HTR-8/SVneo (cell line): ENCODE results near the gene OR2AP1.
"Not testable (repeated sequence)": the region's sequence is repeated elsewhere in the genome, so short reads cannot be mapped to it uniquely, and the experiment has no call there.

Experiments
- DNase-seq: peaks from one replicate; pipeline ENCODE4 v3.0.0; 2011; ENCODE audit warnings: low spot score, mixed read lengths; ENCODE audit not compliant: insufficient read length
- FAIRE-seq: peaks from 2 replicates; lab custom pipeline; 2011; peaks lifted over from hg19 to GRCh38; lab: Jason Lieb, UNC

Gene OR2AP1

GRCh38 chr12:55572168-55572567 lies at the start of gene OR2AP1:
Gene OR2AP1, plus strand, starts transcription at chr12:55572468. Its CDS starts 1,947 bp downstream, at chr12:55574415.
- no peak for FAIRE-seq
- DNase-seq = no peak

GRCh38 chr12:55548235-55548634 lies 24.0 kb upstream of the OR2AP1 start:
- not testable (repeated sequence) for DNase-seq, FAIRE-seq

DNA sequence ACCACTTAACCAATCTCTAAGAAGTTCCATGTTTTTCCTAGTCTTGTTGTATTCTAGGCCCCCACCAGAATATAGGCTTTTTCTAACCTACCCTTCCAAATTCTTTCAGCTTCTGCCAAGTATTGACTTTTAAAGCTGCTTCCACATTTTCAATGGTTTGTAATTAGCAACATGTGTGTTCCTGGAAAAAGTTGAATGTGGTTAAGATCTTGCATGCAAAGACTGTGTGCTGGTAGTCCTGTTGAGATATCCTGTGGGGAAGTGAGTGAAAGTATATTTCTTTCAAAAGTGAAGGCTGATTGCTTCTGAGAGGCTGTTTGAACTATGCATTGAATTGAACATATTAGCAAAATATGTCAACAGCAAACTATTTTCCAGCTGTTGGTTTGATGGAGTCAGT lies 23.5 kb upstream of the OR2AP1 start:
- FAIRE-seq (no peak), DNase-seq (no peak)

DNA sequence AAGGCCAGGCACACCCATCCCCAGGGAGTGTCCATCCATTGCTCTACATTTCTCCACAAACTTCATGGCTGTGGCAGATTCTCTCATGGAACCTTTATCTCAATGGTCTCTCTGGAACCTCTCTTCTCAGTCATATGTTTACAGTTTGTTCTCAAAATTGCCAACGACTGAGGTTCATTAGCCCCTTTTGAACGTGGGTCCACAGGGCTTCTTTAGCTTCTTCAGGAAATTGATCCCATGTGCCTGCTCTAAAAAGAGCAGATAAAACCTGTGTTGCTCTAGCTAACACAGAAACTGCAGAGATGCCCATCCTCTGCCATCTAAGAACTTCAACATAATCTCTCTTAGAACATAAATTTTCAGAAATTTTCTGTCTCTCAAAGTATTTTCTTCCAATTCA lies 23.0 kb upstream of the OR2AP1 start, which contains the start of gene OR6C4:
OR6C4 (plus strand) TSS at position 301 of the 400 bp plus-strand sequence. CDS start 1,625 bp downstream, outside the sequence.
- DNase-seq (no peak), FAIRE-seq (no peak)

GRCh38 chr12:55554296-55554695 lies 18.0 kb upstream of the OR2AP1 start:
- no peak for FAIRE-seq
- DNase-seq = no peak

DNA sequence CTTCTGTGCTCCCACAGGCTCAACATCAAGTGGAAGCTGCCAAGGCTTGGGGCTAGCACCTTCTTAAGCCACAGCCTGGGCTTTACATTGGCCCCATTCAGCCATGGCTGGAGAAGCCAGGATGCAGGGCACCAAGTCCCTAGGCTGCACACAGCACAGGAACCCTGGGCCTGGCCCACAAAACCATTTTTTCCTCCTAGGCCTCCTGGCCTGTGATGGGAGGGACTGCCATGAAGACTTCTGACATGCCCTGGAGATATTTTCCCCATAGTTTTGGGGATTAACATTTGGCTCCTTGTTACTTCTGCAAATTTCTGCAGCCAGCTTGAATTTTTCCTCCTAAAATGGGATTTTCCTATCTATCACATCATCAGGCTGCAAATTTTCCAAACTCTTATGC lies 2.2 kb upstream of the OR2AP1 start:
- not testable (repeated sequence) for FAIRE-seq, DNase-seq

- not testable (repeated sequence) for DNase-seq, FAIRE-seq
These were observed 1.6 kb upstream of the OR2AP1 start for GRCh38 chr12:55570689-55571088.

DNA sequence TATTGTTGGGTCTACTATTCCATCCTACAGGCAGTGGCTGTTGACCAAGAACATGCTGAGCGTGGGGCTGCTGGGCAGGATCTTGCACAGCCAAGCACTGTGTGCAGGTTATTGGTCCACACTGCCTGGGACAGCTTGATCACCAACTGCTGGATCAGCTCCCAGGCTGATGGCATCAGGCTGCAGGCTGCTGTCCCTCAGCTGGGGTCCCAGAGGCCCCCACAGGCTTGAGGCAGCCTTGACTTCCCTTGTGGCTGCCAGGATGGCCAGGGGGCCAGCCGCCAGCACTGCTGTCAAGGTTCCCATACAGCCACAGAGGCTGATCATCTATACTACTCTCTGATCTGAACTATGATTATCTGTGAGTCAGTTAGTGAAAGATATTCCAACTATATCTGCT lies 9.8 kb downstream of the OR2AP1 start:
- no peak for FAIRE-seq
- no peak for DNase-seq

DNA sequence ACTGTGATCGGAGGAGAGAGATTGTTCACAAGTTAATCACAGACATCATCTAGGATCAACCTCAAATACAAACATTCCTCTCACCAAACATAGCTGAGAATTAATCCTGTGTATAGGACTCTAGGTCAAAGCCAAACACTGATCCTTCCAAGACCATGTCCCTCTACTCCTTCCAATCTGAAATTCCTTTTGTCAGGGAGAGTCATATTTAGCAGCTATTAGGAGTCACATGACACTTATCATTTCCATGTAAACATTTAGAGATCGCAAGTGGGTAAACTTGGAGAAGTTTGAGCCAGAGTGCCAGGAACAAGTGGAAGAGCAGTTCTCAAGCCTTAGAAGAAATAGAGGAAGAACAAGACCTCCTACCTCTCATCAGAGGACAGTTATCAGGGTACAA lies 13.5 kb downstream of the OR2AP1 start:
- FAIRE-seq (no peak), DNase-seq (no peak)

DNA sequence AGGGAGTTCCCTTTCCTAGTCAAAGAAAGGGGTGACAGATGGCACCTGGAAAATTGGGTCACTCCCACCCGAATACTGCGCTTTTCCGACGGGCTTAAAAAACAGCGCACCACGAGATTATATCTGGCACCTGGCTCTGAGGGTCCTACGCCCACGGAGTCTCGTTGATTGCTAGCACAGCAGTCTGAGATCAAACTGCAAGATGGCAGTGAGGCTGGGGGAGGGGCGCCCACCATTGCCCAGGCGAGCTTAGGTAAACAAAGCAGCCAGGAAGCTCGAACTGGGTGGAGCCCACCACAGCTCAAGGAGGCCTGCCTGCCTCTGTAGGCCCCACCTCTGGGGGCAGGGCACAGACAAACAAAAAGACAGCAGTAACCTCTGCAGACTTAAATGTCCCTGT lies 17.9 kb downstream of the OR2AP1 start:
- FAIRE-seq, DNase-seq: not testable (repeated sequence)

GRCh38 chr12:55607821-55608594 lies 35.7 kb downstream of the OR2AP1 start:
- DNase-seq = no peak
- no peak for FAIRE-seq

GRCh38 chr12:55610598-55610997 lies 38.3 kb downstream of the OR2AP1 start:
- DNase-seq (no peak), FAIRE-seq (no peak)

GRCh38 chr12:55612646-55613045 lies 40.4 kb downstream of the OR2AP1 start:
- FAIRE-seq (no peak), DNase-seq (no peak)

- DNase-seq = no peak
- FAIRE-seq = no peak
These were observed 42.5 kb downstream of the OR2AP1 start for GRCh38 chr12:55614764-55615163.

DNA sequence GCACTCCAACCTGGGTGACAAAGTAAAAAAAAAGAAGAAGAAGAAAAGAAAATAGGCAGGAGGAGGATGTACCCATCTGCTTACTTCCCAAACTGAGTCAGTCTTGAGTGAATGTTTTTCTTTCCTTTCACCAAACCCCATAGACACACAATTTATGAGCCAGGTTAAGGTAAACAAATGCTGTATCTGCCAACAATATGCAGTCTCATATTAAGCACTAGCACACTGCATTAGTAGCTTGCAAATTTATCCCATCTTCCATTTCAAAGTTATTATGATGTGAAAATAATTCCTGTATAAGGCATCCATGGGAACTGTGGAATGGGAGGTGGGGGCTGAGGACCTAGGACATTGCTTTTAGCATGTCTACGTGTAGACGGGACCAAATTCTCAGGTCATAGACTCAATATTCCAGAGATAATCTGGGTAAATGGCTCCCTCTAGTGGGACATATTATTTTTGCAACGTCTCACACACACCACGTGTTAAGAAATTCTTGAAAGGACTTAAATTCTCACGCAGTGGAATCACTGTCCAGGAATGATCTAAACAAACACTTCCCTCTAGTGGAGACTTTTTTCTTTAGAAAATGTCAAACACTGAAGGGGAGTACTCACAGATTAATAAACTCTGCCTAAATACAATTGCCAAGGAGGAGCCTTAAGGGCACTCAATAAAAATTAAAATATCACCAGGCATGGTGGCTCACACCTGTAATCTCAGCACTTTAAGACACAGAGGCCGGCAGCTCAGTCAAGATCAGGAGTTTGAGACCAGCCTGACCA lies 47.3 kb downstream of the OR2AP1 start:
- peak; percentile 82 for DNase-seq

DNA sequence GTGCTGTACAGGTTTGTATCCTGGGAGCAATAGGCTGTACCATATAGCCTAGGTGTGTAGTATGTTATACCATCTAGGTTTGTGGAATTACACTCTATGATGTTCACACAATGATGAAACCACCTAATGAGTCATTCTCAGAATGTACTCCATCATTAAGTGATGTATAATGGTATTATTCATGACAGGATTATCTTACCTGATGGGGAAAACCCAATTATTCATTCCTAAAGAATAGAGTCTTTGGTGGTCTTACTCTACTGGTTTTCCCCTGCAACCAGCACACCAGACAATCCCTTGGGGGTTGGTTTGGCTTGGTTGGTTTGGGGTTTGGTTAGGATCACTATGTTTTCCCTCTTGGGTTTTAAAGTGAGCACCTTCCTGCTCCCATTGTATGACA lies 51.8 kb downstream of the OR2AP1 start:
- DNase-seq (no peak), FAIRE-seq (no peak)

More for the DNA sequence above, 47.3 kb downstream of the OR2AP1 start:
- FAIRE-seq = peak; percentile 82
